Kidney capillary endothelial cell (primary cell): ENCODE results near the gene CLPSL2.

ENCODE experiments used
- DNase-seq: peaks from one replicate; pipeline ENCODE4 v3.0.0-alpha.2; 2018; ENCODE audit warnings: low spot score

CLPSL2 gene

GRCh38 chr6:35747877-35748276 is 28.5 kb upstream of the CLPSL2 start:
- DNase-seq, result no peak

GRCh38 chr6:35750557-35750956 is 25.8 kb upstream of the CLPSL2 start:
- DNase-seq, result no peak

DNA sequence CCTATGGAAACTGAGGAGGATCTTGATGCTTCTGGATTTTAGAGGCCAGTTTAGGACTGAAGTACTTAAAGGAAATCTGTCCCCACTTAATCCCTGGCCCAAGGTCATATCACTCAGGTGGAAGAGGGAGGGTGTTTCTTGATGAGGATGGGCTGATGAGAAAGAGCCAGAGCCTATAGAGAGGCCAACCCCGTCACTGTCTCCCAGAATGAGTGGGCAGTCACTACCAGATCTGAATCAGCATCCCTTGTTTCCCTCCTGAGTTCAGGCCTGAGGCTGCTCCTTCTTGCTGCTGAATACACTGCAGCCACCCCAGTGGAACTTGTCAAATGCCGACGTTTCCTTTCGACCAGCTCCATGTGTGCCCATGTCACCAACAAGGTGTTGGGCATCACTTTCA is 24.8 kb upstream of the CLPSL2 start:
- no peak for DNase-seq

DNA sequence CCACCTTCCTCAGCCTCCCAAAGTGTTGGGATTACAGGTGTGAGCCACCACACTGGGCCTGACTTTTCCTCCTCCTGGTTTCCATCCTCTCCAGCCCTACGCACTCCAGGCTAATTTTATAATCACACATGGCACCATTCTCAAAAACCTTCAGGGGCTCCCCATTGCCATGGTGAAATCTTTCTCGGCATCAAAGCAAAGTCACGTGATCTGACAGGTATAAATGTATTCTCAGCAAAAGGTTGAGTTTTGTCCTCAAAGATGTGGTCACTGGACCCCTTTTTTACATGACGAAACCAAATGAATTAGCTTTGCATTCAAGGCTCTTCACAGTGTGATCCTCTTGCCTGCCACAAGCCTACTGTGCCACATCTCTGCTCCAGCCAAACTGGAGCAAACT is 24.1 kb upstream of the CLPSL2 start:
- no peak for DNase-seq

DNA sequence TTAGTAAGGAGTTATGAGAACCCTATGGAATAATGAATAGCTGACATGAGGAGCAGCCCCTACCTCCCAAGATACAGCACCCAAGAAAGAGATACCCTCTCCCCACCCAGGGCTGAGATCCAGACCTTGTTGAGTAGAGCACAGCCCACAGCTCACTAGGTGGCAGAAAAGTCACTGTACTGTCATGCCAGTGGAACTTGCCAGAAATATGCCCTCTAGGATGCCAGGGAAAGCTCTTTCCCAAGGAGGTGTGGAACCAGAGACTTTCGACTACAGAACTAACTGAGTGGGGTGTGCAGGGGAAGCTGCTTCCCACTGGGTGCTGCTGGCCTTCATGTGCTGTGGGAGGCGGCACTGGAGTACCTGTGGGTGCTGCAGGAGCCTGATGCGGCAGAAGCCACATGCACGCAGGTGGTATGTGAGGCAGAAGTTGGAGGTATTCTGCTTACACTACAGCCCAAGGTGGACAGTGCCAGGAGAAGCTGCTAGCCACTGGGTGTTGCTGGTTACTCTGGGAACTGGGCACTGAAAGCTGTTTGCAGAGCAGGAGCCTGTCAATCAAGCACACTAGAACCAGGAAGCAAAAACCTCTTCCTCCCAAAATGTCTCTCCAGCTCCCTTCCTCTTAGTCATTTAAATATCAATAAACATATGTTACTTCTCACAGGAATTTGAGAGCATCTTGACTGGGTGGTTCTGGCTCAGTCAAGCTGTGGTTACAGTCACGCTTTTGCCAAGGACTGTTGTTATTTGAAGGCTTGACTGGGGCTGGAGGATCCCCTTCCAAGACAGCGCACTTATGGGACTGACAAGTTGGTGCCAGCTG is 21.7 kb upstream of the CLPSL2 start:
- DNase-seq, result no peak

GRCh38 chr6:35755278-35755924 is 21.0 kb upstream of the CLPSL2 start:
- DNase-seq, result no peak

DNA sequence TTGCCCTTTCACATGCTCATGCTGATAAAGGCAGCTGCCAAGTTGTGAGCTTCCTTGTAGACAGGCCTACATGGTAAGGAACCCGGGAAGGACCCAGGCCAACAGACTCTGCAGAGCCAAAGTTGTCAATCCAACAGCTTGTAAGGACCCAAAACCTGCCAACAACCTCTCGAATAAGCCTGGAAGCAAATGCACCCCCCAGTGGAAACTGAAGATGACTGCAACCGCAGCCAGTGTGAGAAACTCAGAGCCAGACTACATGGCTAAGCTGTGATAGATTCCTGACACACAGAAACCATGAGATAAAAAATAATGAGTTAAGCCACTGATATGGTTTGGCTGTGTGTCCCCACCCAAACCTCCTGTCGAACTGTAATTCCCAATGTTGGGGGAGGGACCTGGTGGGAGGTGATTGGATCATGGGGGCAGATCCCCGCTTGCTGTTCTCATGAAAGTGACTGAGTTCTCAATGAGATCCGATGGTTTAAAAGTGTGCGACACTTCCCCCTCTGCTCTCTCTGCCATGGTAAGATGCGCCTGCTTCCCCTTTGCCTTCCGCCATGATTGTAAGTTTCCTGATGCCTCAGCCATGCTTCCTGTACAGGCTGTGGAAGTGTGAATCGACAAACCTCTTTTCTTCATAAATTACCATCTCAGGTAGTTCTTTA is 18.8 kb upstream of the CLPSL2 start:
- no peak for DNase-seq

DNA sequence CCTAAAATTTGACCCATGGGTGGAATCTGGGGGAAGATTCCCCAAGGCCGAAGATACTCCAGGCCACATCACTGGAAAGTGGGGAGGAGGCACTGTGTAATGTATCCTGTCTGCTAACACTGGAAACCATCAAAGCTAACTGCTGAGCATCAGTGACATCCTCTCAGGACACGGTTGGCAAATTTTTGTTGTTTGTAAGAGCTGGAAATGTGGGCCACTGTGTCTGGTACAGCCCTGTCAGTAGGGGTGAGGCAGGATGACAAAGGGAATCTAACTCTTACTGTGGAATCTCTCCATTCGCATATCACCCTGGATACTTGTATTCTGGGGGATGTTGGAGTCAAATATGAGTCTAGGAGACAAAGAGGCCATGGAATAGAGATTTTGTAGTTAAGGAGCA is 17.0 kb upstream of the CLPSL2 start:
- DNase-seq, result no peak

DNA sequence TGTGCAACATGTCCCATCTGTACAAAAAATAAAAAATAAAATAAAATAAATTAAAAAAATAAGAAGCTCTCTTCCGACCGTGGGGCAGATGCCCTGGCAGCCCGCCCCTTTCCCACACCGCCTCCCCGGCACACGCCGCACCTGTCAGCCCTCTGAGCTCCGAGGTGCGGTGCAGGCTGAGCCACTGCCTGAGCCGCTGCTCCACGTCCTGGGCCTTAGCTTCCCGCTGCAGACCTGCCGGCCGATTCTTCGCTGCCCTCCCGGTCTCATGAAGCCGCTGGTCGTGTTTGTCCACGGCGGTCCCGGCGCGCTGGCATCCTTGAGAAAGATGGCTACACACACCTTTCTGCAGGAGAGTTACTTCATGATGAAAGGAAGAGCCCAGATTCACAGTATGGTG is 10.7 kb upstream of the CLPSL2 start:
- DNase-seq, result no peak

GRCh38 chr6:35769211-35769610 is 7.2 kb upstream of the CLPSL2 start:
- DNase-seq, result no peak

DNA sequence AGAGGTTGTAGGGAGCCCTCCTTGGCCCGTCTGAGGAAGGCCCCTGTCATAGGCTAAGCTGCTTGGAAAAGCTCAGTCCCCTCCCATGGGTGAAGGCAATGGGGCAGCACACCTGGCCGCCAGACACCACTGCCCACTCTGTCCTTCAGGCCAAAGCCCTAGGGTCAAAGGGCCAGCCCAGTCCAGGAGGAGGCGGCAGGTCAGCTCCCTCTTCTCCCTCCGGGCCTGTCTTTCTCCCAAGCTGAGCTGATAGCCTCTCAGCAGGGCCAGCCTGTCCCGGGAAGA is 5.1 kb upstream of the CLPSL2 start:
- no peak for DNase-seq

- DNase-seq, result no peak
Measured at GRCh38 chr6:35774116-35774794, 2.1 kb upstream of the CLPSL2 start.

DNA sequence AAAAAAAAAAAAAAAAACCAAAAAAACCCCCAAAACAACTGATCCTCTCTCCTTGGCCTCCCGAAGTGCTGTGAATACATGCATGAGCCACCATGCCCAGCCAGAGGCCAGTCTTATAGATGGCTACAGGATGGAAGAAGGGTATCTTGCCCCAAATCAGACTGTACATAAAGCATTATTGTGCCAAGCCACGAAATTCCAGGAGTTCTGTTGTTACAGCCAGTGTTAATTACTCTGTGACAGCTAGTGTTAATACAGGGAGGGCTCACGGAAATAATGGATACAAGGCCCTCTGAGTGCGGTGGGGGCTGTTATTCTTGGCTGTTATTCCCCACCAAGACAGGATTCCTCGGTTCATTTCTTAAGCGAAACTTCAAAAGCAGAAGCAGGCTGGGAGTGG is 1.4 kb upstream of the CLPSL2 start:
- no peak for DNase-seq

GRCh38 chr6:35777356-35778102 is 1.1 kb downstream of the CLPSL2 start:
- DNase-seq, result no peak

- no peak for DNase-seq
Measured at GRCh38 chr6:35778437-35778836, 2.0 kb downstream of the CLPSL2 start.

- no peak for DNase-seq
Measured at GRCh38 chr6:35780719-35781118, 4.3 kb downstream of the CLPSL2 start, which contains the start of gene CLPSL1. Gene CLPSL1, plus strand, starts transcription at chr6:35781019. Its CDS starts 92 bp downstream, at chr6:35781111.

- DNase-seq, result no peak
Measured at GRCh38 chr6:35781290-35781689, 4.9 kb downstream of the CLPSL2 start.

- no peak for DNase-seq
Measured at GRCh38 chr6:35782424-35782823, 6.0 kb downstream of the CLPSL2 start.

DNA sequence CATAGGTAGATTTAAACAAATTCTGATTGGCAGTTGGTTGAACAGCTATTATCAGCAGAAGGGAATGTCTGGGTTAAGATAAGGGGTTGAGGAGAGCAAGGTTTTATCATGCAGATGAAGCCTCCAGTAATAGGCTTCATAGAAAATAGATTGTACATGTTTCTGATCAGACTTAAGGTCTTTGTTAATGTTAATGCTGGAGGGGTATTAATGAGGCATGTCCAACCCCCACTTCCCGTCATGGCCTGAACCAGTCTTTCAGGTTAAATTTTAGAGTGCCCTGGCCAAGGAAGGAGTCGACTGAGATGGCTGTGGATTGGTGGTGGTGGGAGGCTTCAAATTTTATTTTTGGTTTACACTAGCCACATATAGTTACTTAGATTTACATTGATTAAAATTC is 7.8 kb downstream of the CLPSL2 start:
- no peak for DNase-seq

DNA sequence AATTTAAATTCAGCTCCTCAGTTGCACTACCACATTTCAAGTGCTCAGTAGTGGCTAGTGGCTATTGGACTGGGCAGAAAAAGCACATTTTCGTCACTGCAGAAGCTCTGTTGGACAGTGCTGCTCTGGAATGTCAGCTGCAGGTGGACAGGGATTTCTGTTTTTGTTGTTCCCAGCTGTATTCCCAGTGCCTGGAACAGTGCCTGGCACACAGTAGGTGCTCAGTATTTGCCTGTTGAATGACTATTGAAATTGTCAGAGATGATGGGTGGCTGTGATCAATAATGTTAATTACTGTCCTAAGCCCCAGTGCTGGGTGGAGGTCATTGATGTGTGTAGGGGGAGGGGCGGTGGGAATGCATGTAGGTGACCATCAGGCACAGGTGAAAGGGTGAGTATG is 9.9 kb downstream of the CLPSL2 start:
- no peak for DNase-seq

DNA sequence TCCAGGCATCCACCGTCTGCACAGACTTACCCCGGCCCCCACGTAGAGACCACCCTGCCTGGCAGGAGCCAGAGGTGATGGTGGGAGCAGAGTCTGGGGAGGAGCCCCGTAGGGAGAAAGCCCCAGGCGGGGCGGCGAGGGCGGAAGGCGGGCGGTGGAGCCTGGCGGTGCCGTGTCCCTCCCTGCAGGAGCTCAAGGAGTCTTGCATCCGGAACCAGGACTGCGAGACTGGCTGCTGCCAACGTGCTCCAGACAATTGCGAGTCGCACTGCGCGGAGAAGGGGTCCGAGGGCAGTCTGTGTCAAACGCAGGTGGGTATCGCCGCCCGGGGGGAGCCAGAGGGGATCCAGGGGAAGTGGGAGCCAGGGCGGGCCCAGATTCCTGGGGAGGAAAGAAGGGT is 10.4 kb downstream of the CLPSL2 start:
- DNase-seq, result no peak
